GM23248 (cell line): ENCODE results near the gene GPR3.

Experiments used
- EZH2 ChIP-seq: fragments of 200-600 bp; sonication (generic); IDR thresholded peaks from 2 replicates; pipeline ENCODE4 v1.6.1; 2018; ENCODE audit warnings: antibody characterized with exemption, mild to moderate bottlenecking; ENCODE audit not compliant: insufficient read depth, poor library complexity, severe bottlenecking
- EZH2phosphoT487 ChIP-seq: fragments of 200-600 bp; sonication (generic); IDR thresholded peaks from 2 replicates; pipeline ENCODE4 v1.6.1; 2018; ENCODE audit warnings: antibody characterized with exemption, moderate library complexity, mild to moderate bottlenecking, low read depth; ENCODE audit not compliant: insufficient read depth

DNA sequence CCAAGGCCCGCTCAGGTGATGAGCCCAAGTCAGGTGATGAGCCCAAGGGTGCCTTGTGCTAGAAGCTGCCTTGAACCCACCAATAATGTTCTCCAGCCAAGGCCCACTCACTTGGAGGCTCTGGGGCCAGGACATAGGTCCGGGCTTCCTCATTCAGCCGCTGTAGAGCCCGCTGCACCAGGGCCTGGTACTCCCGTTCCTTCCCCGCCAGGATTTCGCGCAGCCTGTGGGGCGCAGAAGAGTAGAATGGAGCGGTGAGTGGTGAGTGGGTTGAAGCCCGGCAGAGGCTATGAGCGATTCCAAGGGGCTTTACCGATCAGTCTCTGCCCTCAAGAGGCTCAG lies 36.2 kb upstream of the GPR3 start:
- TF ChIP-seq EZH2 (no peak), EZH2phosphoT487 (no peak)
